Activated T-helper 1 cell treated with anti-CD3 and anti-CD28 coated beads, Interleukin-12 subunit alpha, Interleukin-12 subunit beta, Interleukin-2, Interleukin-4 antibody, amounts not matched to agents 30 ng/mL and 10 ng/mL and 1 ng/mL, durations not matched to agents 14 hours and 24 hours and 36 hours (primary cell): Measurements from ENCODE around the gene EIF4EBP2. TPM values are rescaled to one million over a fixed set of nuclear protein-coding genes. Genes with fewer than 3 reads are reported as not detected.

Experiments used
- DNase-seq: peaks from one replicate; pipeline ENCODE4 v3.0.0; 2021; ENCODE audit warnings: low spot score
- H3K27ac Mint-ChIP-seq: one replicate; pipeline ENCODE4 v1.8.0; 2021; ENCODE audit warnings: mild to moderate bottlenecking, mixed read lengths
- H3K27me3 Mint-ChIP-seq: one replicate; pipeline ENCODE4 v1.8.0; 2022; ENCODE audit warnings: mild to moderate bottlenecking, moderate library complexity, mixed read lengths; ENCODE audit not compliant: insufficient read depth
- H3K36me3 Mint-ChIP-seq: one replicate; pipeline ENCODE4 v1.8.0; 2021; ENCODE audit warnings: low read depth, mixed read lengths
- H3K4me1 Mint-ChIP-seq: one replicate; pipeline ENCODE4 v1.8.0; 2021; ENCODE audit warnings: low read depth, mixed read lengths
- H3K4me3 Mint-ChIP-seq: one replicate; pipeline ENCODE4 v1.8.0; 2021; ENCODE audit warnings: mild to moderate bottlenecking, moderate library complexity, mixed read lengths
- H3K9me3 Mint-ChIP-seq: one replicate; pipeline ENCODE4 v1.8.0; 2021; ENCODE audit warnings: mixed read lengths
- intact Hi-C: fragments of 100-400 bp; cut with micrococcal nuclease; formaldehyde crosslinking; loops from one replicate; pipeline ENCODE4 v1.15.1; 2024
- total RNA-seq: library from RNA; stranded (reverse); gene quantifications from 2 replicates; pipeline ENCODE4 v1.2.3, GENCODE V29; 2022

Gene EIF4EBP2
- total RNA-seq, 1 donor from 2014 or later, result 36.6 TPM

- Mint-ChIP-seq H3K27ac (no peak overlapping the region), H3K27me3 (peaks cover 49% of the 10 kb centered on the region), H3K4me3 (no peak overlapping the region), H3K36me3 (no peaks in the 10 kb centered on the region), H3K9me3 (no peaks in the 10 kb centered on the region), H3K4me1 (peaks cover 7% of the 10 kb centered on the region)
- DNase-seq, result no peak
- intact Hi-C loops, result no loop called here
Measured at GRCh38 chr10:70442332-70442988, 38.5 kb downstream of the EIF4EBP2 start.

DNA sequence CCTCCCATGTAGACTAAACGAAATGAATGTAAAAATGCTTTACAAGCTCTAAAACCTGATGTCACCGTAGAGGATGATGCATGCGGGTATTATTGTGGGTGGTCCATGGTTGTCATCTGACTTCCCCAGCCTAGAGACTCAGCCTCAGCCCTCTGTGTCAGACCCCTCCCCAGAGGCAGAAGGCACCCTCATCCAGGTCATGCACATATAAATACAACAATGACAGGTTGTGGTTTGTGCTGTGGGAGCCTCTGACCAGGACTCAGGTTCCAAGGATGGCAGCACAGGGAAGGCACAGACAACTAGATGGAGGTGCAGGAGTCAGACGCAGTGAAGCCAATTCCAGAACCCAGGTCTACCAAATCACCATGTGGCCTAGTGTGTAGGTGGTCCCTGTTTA is 40.8 kb downstream of the EIF4EBP2 start:
- DNase-seq, result no peak
- H3K36me3 Mint-ChIP-seq, result no peaks in the 10 kb centered on the region
- no peak overlapping the region for H3K27ac Mint-ChIP-seq
- H3K27me3 Mint-ChIP-seq, result peaks cover 37% of the 10 kb centered on the region
- H3K4me1 Mint-ChIP-seq, result peaks cover 7% of the 10 kb centered on the region
- intact Hi-C loops, result no loop called here
- H3K4me3 Mint-ChIP-seq, result no peak overlapping the region
- H3K9me3 Mint-ChIP-seq, result no peaks in the 10 kb centered on the region

GRCh38 chr10:70445718-70446657 is 42.0 kb downstream of the EIF4EBP2 start:
- Mint-ChIP-seq H3K36me3 (no peaks in the 10 kb centered on the region), H3K4me3 (no peak overlapping the region), H3K9me3 (no peaks in the 10 kb centered on the region), H3K27me3 (peaks cover 30% of the 10 kb centered on the region), H3K4me1 (peaks cover 1% of the 10 kb centered on the region), H3K27ac (no peak overlapping the region)
- no peak for DNase-seq
- intact Hi-C loops, result no loop called here

GRCh38 chr10:70448236-70448635 is 44.3 kb downstream of the EIF4EBP2 start:
- Mint-ChIP-seq H3K4me3 (no peak overlapping the region), H3K27me3 (peaks cover 16% of the 10 kb centered on the region), H3K9me3 (no peaks in the 10 kb centered on the region), H3K4me1 (no peaks in the 10 kb centered on the region), H3K27ac (no peak overlapping the region), H3K36me3 (no peaks in the 10 kb centered on the region)
- DNase-seq, result no peak
- intact Hi-C loops, result no loop called here

GRCh38 chr10:70455213-70455630 is 51.3 kb downstream of the EIF4EBP2 start:
- peaks cover 51% of the 10 kb centered on the region for H3K27me3 Mint-ChIP-seq
- H3K36me3 Mint-ChIP-seq, result no peaks in the 10 kb centered on the region
- no peak overlapping the region for H3K27ac Mint-ChIP-seq
- H3K9me3 Mint-ChIP-seq, result no peaks in the 10 kb centered on the region
- no peak overlapping the region for H3K4me3 Mint-ChIP-seq
- no peaks in the 10 kb centered on the region for H3K4me1 Mint-ChIP-seq
- no peak for DNase-seq
- intact Hi-C loops, result no loop called here

GRCh38 chr10:70456164-70456563 is 52.2 kb downstream of the EIF4EBP2 start:
- no peak overlapping the region for H3K4me3 Mint-ChIP-seq
- no peaks in the 10 kb centered on the region for H3K9me3 Mint-ChIP-seq
- H3K27ac Mint-ChIP-seq, result no peak overlapping the region
- H3K36me3 Mint-ChIP-seq, result no peaks in the 10 kb centered on the region
- no peaks in the 10 kb centered on the region for H3K4me1 Mint-ChIP-seq
- intact Hi-C loops, result no loop called here
- no peak for DNase-seq
- H3K27me3 Mint-ChIP-seq, result peaks cover 56% of the 10 kb centered on the region

DNA sequence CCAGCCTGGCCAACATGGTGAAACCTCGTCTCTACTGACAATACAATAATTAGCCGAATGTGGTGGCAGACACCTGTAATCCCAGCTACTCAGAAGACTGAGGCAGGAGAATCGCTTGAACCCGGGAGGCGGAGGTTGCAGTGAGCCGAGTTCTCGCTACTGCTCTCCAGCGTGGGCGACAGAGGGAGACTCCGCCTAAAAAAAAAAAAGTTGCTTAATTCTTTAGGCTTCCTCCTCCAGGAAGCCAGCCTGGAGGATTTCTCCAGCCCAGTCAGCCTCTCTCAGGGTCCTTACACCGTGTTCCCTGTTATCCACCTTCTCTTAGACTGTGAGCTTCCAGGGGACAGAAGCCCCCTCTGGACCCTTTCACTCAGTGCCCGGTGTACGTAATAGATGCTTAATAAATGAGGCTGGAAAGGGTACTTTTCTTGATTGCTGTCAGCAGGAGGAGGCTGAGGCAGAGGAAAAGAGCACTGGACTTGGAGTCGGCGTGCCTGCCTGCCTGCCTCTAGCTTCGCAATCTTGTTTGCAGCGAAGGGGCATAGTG is 53.9 kb downstream of the EIF4EBP2 start:
- no peak overlapping the region for H3K27ac Mint-ChIP-seq
- intact Hi-C loops, result no loop called here
- H3K27me3 Mint-ChIP-seq, result peaks cover 58% of the 10 kb centered on the region

GRCh38 chr10:70458329-70459060 is 54.5 kb downstream of the EIF4EBP2 start:
- Mint-ChIP-seq H3K27ac (no peak overlapping the region), H3K27me3 (peaks cover 54% of the 10 kb centered on the region), H3K36me3 (no peaks in the 10 kb centered on the region), H3K4me1 (no peaks in the 10 kb centered on the region), H3K9me3 (no peaks in the 10 kb centered on the region), H3K4me3 (no peak overlapping the region)
- DNase-seq, result no peak
- intact Hi-C loops, result no loop called here

More for the DNA sequence above, 53.9 kb downstream of the EIF4EBP2 start:
- Mint-ChIP-seq H3K4me3 (no peak overlapping the region), H3K9me3 (no peaks in the 10 kb centered on the region), H3K4me1 (no peaks in the 10 kb centered on the region), H3K36me3 (no peaks in the 10 kb centered on the region)
- no peak for DNase-seq

- Mint-ChIP-seq H3K4me3 (no peak overlapping the region), H3K9me3 (no peaks in the 10 kb centered on the region), H3K27ac (no peak overlapping the region), H3K36me3 (no peaks in the 10 kb centered on the region), H3K27me3 (peaks cover 52% of the 10 kb centered on the region), H3K4me1 (no peaks in the 10 kb centered on the region)
- intact Hi-C loops, result no loop called here
- no peak for DNase-seq
Measured at GRCh38 chr10:70459061-70459773, 55.3 kb downstream of the EIF4EBP2 start.

- Mint-ChIP-seq H3K4me3 (no peak overlapping the region), H3K27ac (no peak overlapping the region), H3K27me3 (peaks cover 52% of the 10 kb centered on the region), H3K36me3 (no peaks in the 10 kb centered on the region), H3K4me1 (no peaks in the 10 kb centered on the region), H3K9me3 (no peaks in the 10 kb centered on the region)
- no peak for DNase-seq
- intact Hi-C loops, result loop anchor here (5.0 kb wide), 1 partner anchor 417 kb away; no protein-coding TSS in a partner anchor
Measured at GRCh38 chr10:70459774-70460490, 56.0 kb downstream of the EIF4EBP2 start.

- peak; percentile 21 for DNase-seq
- H3K9me3 Mint-ChIP-seq, result no peaks in the 10 kb centered on the region
- intact Hi-C loops, result loop anchor here (1.0 to 5.0 kb wide), 3 partner anchors 79 to 416 kb away; no protein-coding TSS in a partner anchor
- H3K4me3 Mint-ChIP-seq, result no peak overlapping the region
- no peaks in the 10 kb centered on the region for H3K4me1 Mint-ChIP-seq
- peaks cover 50% of the 10 kb centered on the region for H3K27me3 Mint-ChIP-seq
- H3K36me3 Mint-ChIP-seq, result no peaks in the 10 kb centered on the region
- no peak overlapping the region for H3K27ac Mint-ChIP-seq
Measured at GRCh38 chr10:70461397-70462348, 57.7 kb downstream of the EIF4EBP2 start.
